A673 (cell line): ENCODE measurements around the gene LRRN1.

Source experiments
- CTCF ChIP-seq: fragments of 300-800, 200-600 bp; sonication (generic); conservative IDR thresholded peaks from 2 replicates; pipeline ENCODE4 v1.5.1; 2017; ENCODE audit warnings: low read depth, mild to moderate bottlenecking, antibody characterized with exemption, low read length, moderate library complexity, mixed read lengths
- EZH2 ChIP-seq: fragments of 200-600 bp; sonication (generic); IDR thresholded peaks from 2 replicates; pipeline ENCODE4 v1.6.1; 2017; ENCODE audit warnings: borderline replicate concordance, low read depth, mild to moderate bottlenecking, mixed read lengths, antibody characterized with exemption, low read length; ENCODE audit not compliant: poor library complexity, severe bottlenecking

- TF ChIP-seq EZH2 (no peak), CTCF (no peak)
Observed at GRCh38 chr3:3848923-3849275, 49.7 kb downstream of the LRRN1 start.
